Motor neuron (in vitro differentiated cells): Measurements from ENCODE around the gene ZDHHC12. TPM values are rescaled to one million over a fixed set of nuclear protein-coding genes. Genes with fewer than 3 reads are reported as not detected.

ENCODE experiments used
- ATAC-seq, 8 experiments: fragments of 200-7000 bp; cut with Tn5 transposase; replicated peaks in 6 of 8; 2 replicates each; pipeline ENCODE4 v1.8.0; 2021; ENCODE audit warnings: mild to moderate bottlenecking in 8 of 8, moderate library complexity in 8 of 8
- H3K27ac ChIP-seq, 2 donors: fragments of 250-450 bp; sonication (Bioruptor Pico); 2 replicates each; pipeline ENCODE4 v1.9.0; 2021; ENCODE audit warnings: antibody characterized with exemption in 2 of 2, mild to moderate bottlenecking in 2 of 2, moderate library complexity in 1 of 2
- H3K4me1 ChIP-seq, 2 donors: fragments of 250-450 bp; sonication (Bioruptor Pico); replicated peaks in 1 of 2; 2 replicates each; pipeline ENCODE4 v1.6.1; 2021; ENCODE audit warnings: antibody characterized with exemption in 2 of 2, mild to moderate bottlenecking in 2 of 2, moderate library complexity in 1 of 2
- H3K4me3 ChIP-seq, 5 donors: fragments of 250-450 bp; sonication (Bioruptor Pico); 2 replicates each; pipeline ENCODE4 v1.9.0; 2021; ENCODE audit warnings: antibody characterized with exemption in 5 of 5, mild to moderate bottlenecking in 5 of 5, moderate library complexity in 4 of 5
- WGBS, 10 experiments: fragments of 450-650 bp; shearing (Covaris generic); methylation state at CpG; one replicate each; pipeline ENCODE4 v1.0.0; 2022; 5-methylcytosine and 5-hydroxymethylcytosine counted together
- in situ Hi-C, 9 experiments: fragments of 400-800 bp; cut with MboI; loops; one replicate each; pipeline ENCODE4 v1.15.0; 2021; ENCODE audit warnings: low sequenced_read_pairs in 9 of 9, low pct_unique_long_range_greater_than_20kb in 2 of 9; ENCODE audit not compliant: unreplicated experiment in 9 of 9
- total RNA-seq, 8 experiments: library from RNA; unstranded; fragments of 300-600 nt; gene quantifications; 2 replicates each; pipeline versions ENCODE4 v1.2.3 to v1.2.4, GENCODE V29; 2022

ZDHHC12 gene
- total RNA-seq, 8 experiments from 2014 or later: 3.7 to 31.4 (median 11.7) TPM

GRCh38 chr9:128750926-128751595 lies 27.1 kb upstream of the ZDHHC12 start:
- no peak overlapping the region for H3K4me3 ChIP-seq
- peak in 1 of 8 experiments; percentile 9 for ATAC-seq
- 60 to 100% (median 83%) methylated on average over 1 to 12 of the region's 22 CpGs; no CpG with 5 or more reads in 7 of the 10 experiments for WGBS, 10 experiments
- no peak overlapping the region for H3K27ac ChIP-seq
- no peaks in the 10 kb centered on the region for H3K4me1 ChIP-seq
- in situ Hi-C loops: no loop called here

- no peaks in the 10 kb centered on the region for H3K4me1 ChIP-seq
- in situ Hi-C loops: no loop called here
- H3K4me3 ChIP-seq: no peak overlapping the region
- no peak overlapping the region for H3K27ac ChIP-seq
- ATAC-seq: peak in 3 of 8 experiments; percentile 27 to 100 (median 98)
- 83 to 100% methylated on average over 1 of the region's 1 CpG; no CpG with 5 or more reads in 8 of the 10 experiments for WGBS, 10 experiments
Observed at GRCh38 chr9:128747241-128747640, 23.3 kb upstream of the ZDHHC12 start.

GRCh38 chr9:128743421-128743820 lies 19.5 kb upstream of the ZDHHC12 start:
- WGBS, 10 experiments: 83 to 100% methylated on average over 1 of the region's 1 CpG; no CpG with 5 or more reads in 8 of the 10 experiments
- Histone ChIP-seq H3K27ac (no peak overlapping the region), H3K4me1 (no peaks in the 10 kb centered on the region), H3K4me3 (no peak overlapping the region)
- no peak for ATAC-seq
- in situ Hi-C loops: no loop called here

- H3K27ac ChIP-seq: no peak overlapping the region
- no peak overlapping the region for H3K4me3 ChIP-seq
- in situ Hi-C loops: no loop called here
- ATAC-seq: peak in 1 of 8 experiments; percentile 20
- WGBS, 10 experiments: 90 to 100% (median 100%) methylated on average over 1 to 4 of the region's 20 CpGs; no CpG with 5 or more reads in 6 of the 10 experiments
- no peaks in the 10 kb centered on the region for H3K4me1 ChIP-seq
Observed at GRCh38 chr9:128742401-128742800, 18.5 kb upstream of the ZDHHC12 start.

GRCh38 chr9:128735373-128735772 lies 11.4 kb upstream of the ZDHHC12 start:
- no peak overlapping the region for H3K27ac ChIP-seq
- ATAC-seq: no peak
- in situ Hi-C loops: no loop called here
- H3K4me3 ChIP-seq: no peak overlapping the region
- H3K4me1 ChIP-seq: no peaks in the 10 kb centered on the region
- WGBS, 10 experiments: 20 to 100% (median 100%) methylated on average over 1 to 2 of the region's 2 CpGs; no CpG with 5 or more reads in 4 of the 10 experiments

GRCh38 chr9:128733256-128733655 lies 9.3 kb upstream of the ZDHHC12 start:
- 0 to 30% (median 0%) methylated on average over 1 to 6 of the region's 9 CpGs; no CpG with 5 or more reads in 3 of the 10 experiments for WGBS, 10 experiments
- peak; percentile 63 to 98 (median 86) for ATAC-seq
- H3K4me3 ChIP-seq: no peak overlapping the region
- H3K4me1 ChIP-seq: no peaks in the 10 kb centered on the region
- in situ Hi-C loops: no loop called here
- no peak overlapping the region for H3K27ac ChIP-seq

GRCh38 chr9:128732576-128732975 lies 8.6 kb upstream of the ZDHHC12 start:
- H3K4me3 ChIP-seq: no peak overlapping the region
- no peaks in the 10 kb centered on the region for H3K4me1 ChIP-seq
- H3K27ac ChIP-seq: no peak overlapping the region
- WGBS, 10 experiments: 80 to 97% (median 88%) methylated on average over 2 to 11 of the region's 13 CpGs; no CpG with 5 or more reads in 4 of the 10 experiments
- no peak for ATAC-seq
- in situ Hi-C loops: no loop called here

- WGBS, 10 experiments: 48 to 100% (median 77%) methylated on average over 1 to 3 of the region's 9 CpGs; no CpG with 5 or more reads in 6 of the 10 experiments
- ATAC-seq: peak in 1 of 8 experiments; percentile 16
- in situ Hi-C loops: no loop called here
- no peaks in the 10 kb centered on the region for H3K4me1 ChIP-seq
- no peak overlapping the region for H3K27ac ChIP-seq
- no peak overlapping the region for H3K4me3 ChIP-seq
Observed at GRCh38 chr9:128731691-128732090, 7.8 kb upstream of the ZDHHC12 start.

GRCh38 chr9:128731093-128731492 lies 7.2 kb upstream of the ZDHHC12 start:
- Histone ChIP-seq H3K4me3 (no peak overlapping the region), H3K4me1 (no peaks in the 10 kb centered on the region), H3K27ac (no peak overlapping the region)
- in situ Hi-C loops: no loop called here
- ATAC-seq: peak in 1 of 8 experiments; percentile 10
- WGBS, 10 experiments: 77 to 81% methylated on average over 3 to 4 of the region's 13 CpGs; no CpG with 5 or more reads in 8 of the 10 experiments

- peak in 5 of 8 experiments; percentile 6 to 16 (median 7) for ATAC-seq
- H3K27ac ChIP-seq: no peak overlapping the region
- in situ Hi-C loops: no loop called here
- no peak overlapping the region for H3K4me3 ChIP-seq
- WGBS, 10 experiments: 40 to 100% (median 77%) methylated on average over 1 to 7 of the region's 27 CpGs; no CpG with 5 or more reads in 5 of the 10 experiments
- peaks cover 0 to 1% of the 10 kb centered on the region in 2 donors for H3K4me1 ChIP-seq
Observed at GRCh38 chr9:128729766-128730517, 6.0 kb upstream of the ZDHHC12 start.

GRCh38 chr9:128729302-128729701 lies 5.4 kb upstream of the ZDHHC12 start:
- in situ Hi-C loops: no loop called here
- Histone ChIP-seq H3K4me1 (peaks cover 0 to 7% of the 10 kb centered on the region in 2 donors), H3K4me3 (no peak overlapping the region), H3K27ac (no peak overlapping the region)
- ATAC-seq: no peak
- 43 to 90% (median 47%) methylated on average over 1 to 3 of the region's 5 CpGs; no CpG with 5 or more reads in 4 of the 10 experiments for WGBS, 10 experiments

GRCh38 chr9:128728298-128728697 lies 4.4 kb upstream of the ZDHHC12 start:
- in situ Hi-C loops: no loop called here

GRCh38 chr9:128727640-128728248 lies 3.8 kb upstream of the ZDHHC12 start:
- 63 to 100% (median 92%) methylated on average over 1 to 4 of the region's 5 CpGs; no CpG with 5 or more reads in 2 of the 10 experiments for WGBS, 10 experiments
- H3K4me3 ChIP-seq: no peak overlapping the region
- peaks cover 0 to 10% of the 10 kb centered on the region in 2 donors for H3K4me1 ChIP-seq
- in situ Hi-C loops: no loop called here
- ATAC-seq: no peak
- no peak overlapping the region for H3K27ac ChIP-seq

More at GRCh38 chr9:128728298-128728697, 4.4 kb upstream of the ZDHHC12 start:
- Histone ChIP-seq H3K4me3 (no peak overlapping the region), H3K27ac (no peak overlapping the region), H3K4me1 (peaks cover 0 to 10% of the 10 kb centered on the region in 2 donors)
- ATAC-seq: no peak
- 0 to 100% (median 86%) methylated on average over 1 to 4 of the region's 7 CpGs; no CpG with 5 or more reads in 5 of the 10 experiments for WGBS, 10 experiments
